ENCODE measurements around the gene ATP10D.

ATP10D gene

GRCh38 chr4:47473141-47473750, 11.8 kb upstream of the ATP10D start:
- no peak for TF ChIP-seq CTCF (conservative IDR thresholded peaks at IDR 0.05; ENCODE audit: low read length)

DNA sequence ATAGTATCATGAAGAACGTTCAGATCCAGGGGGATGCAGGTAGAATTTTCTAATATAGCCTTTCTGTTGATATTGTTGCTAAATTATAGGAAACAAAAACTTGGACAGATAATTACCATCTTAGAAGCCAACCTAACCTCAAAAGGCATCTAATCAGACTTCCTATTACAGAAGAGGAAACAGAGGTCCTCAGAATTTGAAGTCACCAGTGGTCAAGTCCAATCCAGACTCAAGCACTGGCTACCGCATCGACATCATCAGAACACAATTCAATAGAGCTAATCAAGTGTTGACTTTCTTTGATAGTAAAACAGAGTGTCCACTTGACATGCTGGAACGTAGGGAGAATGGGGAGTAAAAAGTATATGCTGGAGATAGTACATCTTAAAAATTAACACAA, 10.3 kb upstream of the ATP10D start:
- H3K4me3 ChIP-seq (ENCODE audit: low read length) = no peak overlapping the region
- no peak for DNase-seq (ENCODE audit: low read depth)
- no peak for TF ChIP-seq CTCF (conservative IDR thresholded peaks at IDR 0.05; ENCODE audit: low read length)

More at GRCh38 chr4:47473141-47473750, 11.8 kb upstream of the ATP10D start:
- no peak for DNase-seq (ENCODE audit: low read depth)
- H3K4me3 ChIP-seq (ENCODE audit: low read length) = no peak overlapping the region

DNA sequence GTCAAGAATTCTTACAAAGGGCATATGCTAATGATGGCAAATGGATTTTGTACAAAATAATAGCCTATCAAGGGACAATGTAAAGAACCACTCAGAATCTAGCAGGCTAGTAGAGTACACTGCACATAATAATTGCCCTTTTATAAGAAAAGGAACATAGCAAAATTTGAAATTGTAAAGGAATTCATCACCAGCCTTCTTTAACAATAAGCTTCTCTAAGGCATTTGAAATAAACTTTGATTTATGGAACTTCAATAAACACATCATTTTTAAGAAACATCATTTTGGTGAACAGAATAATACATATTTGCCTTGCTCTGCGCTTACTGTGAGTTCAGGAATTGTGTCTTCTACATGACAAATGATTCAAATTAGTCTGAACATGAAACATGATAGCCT, 9.7 kb upstream of the ATP10D start:
- TF ChIP-seq CTCF (conservative IDR thresholded peaks at IDR 0.05; ENCODE audit: low read length) = no peak
- DNase-seq (ENCODE audit: low read depth) = no peak
- no peak overlapping the region for H3K4me3 ChIP-seq (ENCODE audit: low read length)

DNA sequence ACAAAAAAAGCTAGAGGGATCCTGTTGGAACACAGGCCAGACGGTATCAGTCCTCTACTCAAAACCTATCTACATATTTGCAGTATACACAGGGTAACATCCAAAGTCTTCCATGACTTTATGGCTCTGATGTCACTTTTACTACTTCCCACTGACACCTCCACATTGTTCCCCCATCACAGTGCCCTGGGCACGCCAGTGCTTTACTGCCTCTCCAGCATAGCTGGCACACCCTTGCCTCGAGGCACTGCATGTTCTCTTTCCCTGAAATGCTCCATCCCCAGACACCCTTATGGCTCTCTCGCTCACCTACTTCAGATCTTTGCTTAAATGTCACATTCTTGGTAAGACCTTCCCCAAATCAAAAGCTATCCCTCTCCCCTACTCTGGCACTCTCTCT, 6.3 kb upstream of the ATP10D start:
- DNase-seq (ENCODE audit: low read depth) = no peak
- no peak overlapping the region for H3K4me3 ChIP-seq (ENCODE audit: low read length)
- TF ChIP-seq CTCF (conservative IDR thresholded peaks at IDR 0.05; ENCODE audit: low read length) = no peak

- no peak for TF ChIP-seq CTCF (conservative IDR thresholded peaks at IDR 0.05; ENCODE audit: low read length)
- H3K4me3 ChIP-seq (ENCODE audit: low read length) = no peak overlapping the region
- peak; percentile 42 for DNase-seq (ENCODE audit: low read depth)
Observed at GRCh38 chr4:47482326-47482725, 2.7 kb upstream of the ATP10D start.

DNA sequence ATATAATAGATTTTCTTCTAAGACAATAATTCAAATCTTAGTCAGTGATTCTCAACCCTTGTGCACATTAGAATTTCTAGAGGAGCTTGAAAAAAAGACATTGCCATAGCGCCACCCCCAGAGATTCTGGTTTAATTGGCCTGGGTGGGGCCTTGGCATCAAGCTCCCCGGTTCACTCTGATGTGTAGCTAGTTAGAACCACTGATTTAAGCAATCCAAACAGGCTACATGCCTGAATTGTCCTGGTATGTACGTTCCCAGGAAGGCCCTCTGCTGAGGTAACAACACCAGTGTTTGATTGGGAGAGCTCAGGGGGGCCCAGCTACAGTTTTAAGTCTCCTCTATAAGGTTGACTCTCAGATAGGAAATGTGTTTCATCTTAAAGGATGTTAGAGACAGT, 1.3 kb upstream of the ATP10D start:
- TF ChIP-seq CTCF (conservative IDR thresholded peaks at IDR 0.05; ENCODE audit: low read length) = no peak
- DNase-seq (ENCODE audit: low read depth) = peak; percentile 41

GRCh38 chr4:47484168-47484567, 907 bp upstream of the ATP10D start:
- TF ChIP-seq CTCF (conservative IDR thresholded peaks at IDR 0.05; ENCODE audit: low read length) = no peak
- no peak for DNase-seq (ENCODE audit: low read depth)
- H3K4me3 ChIP-seq (ENCODE audit: low read length) = no peak overlapping the region

More for the DNA sequence above, 1.3 kb upstream of the ATP10D start:
- no peak overlapping the region for H3K4me3 ChIP-seq (ENCODE audit: low read length)
